Liver (tissue), 9 donors: ENCODE measurements around the gene HTT-AS. TPM values are rescaled to one million over a fixed set of nuclear protein-coding genes. Genes with fewer than 3 reads are reported as not detected.

Source experiments
- DNase-seq: peaks from one replicate; pipeline ENCODE4 v3.0.0-alpha.2; 2017; ENCODE audit warnings: low spot score
- H3K27ac ChIP-seq, 2 donors: one replicate each; pipeline ENCODE4 v1.7.0; 2013; ENCODE audit warnings: inconsistent platforms in 2 of 2, low read length in 2 of 2, control low read depth in 1 of 2, low read depth in 1 of 2, mild to moderate bottlenecking in 1 of 2
- H3K27me3 ChIP-seq, 4 donors: one replicate each; pipeline versions ENCODE4 v1.6.1 to v1.7.0; 2013; ENCODE audit warnings: low read length in 3 of 4, inconsistent platforms in 1 of 4, mild to moderate bottlenecking in 1 of 4, moderate library complexity in 1 of 4; ENCODE audit not compliant: control insufficient read depth in 4 of 4, insufficient read depth in 4 of 4
- H3K36me3 ChIP-seq, 4 donors: one replicate each; pipeline versions ENCODE4 v1.6.1 to v1.7.0; 2013; ENCODE audit warnings: low read length in 3 of 4, mild to moderate bottlenecking in 3 of 4, low read depth in 1 of 4, moderate library complexity in 1 of 4; ENCODE audit not compliant: control insufficient read depth in 4 of 4, insufficient read depth in 3 of 4
- H3K4me1 ChIP-seq, 4 donors: one replicate each; pipeline versions ENCODE4 v1.6.1 to v1.7.0; 2013; ENCODE audit warnings: low read length in 3 of 4, mild to moderate bottlenecking in 3 of 4, moderate library complexity in 1 of 4; ENCODE audit not compliant: control insufficient read depth in 4 of 4, insufficient read depth in 4 of 4
- H3K4me3 ChIP-seq, 3 donors: one replicate each; pipeline versions ENCODE4 v1.6.1 to v1.7.0; 2013; ENCODE audit warnings: low read length in 3 of 3, control low read depth in 1 of 3, low read depth in 1 of 3, mild to moderate bottlenecking in 1 of 3
- H3K9ac ChIP-seq, 2 donors: one replicate each; pipeline ENCODE4 v1.7.0; 2013; ENCODE audit warnings: low read length in 2 of 2, mild to moderate bottlenecking in 2 of 2, moderate library complexity in 2 of 2, control low read depth in 1 of 2, low read depth in 1 of 2
- H3K9me3 ChIP-seq, 4 donors: one replicate each; pipeline versions ENCODE4 v1.6.1 to v1.7.0; 2013; ENCODE audit warnings: low read length in 3 of 4; ENCODE audit not compliant: control insufficient read depth in 4 of 4
- ATF3 ChIP-seq: IDR thresholded peaks from 2 replicates; pipeline ENCODE4 v1.6.1; 2016; ENCODE audit warnings: antibody characterized with exemption
- CTCF ChIP-seq: fragments of 150-350 bp; IDR thresholded peaks from 2 replicates; pipeline ENCODE4 v1.5.1; 2017; ENCODE audit warnings: improper control_type of control experiment, low read depth, low read length; ENCODE audit not compliant: missing input control
- EGR1 ChIP-seq, 2 donors: IDR thresholded peaks; 2 replicates each; pipeline ENCODE4 v1.6.1; 2016 to 2018; ENCODE audit warnings: antibody characterized with exemption in 2 of 2, low read depth in 2 of 2
- FOXA1 ChIP-seq: IDR thresholded peaks from 2 replicates; pipeline ENCODE4 v1.6.1; 2016; ENCODE audit warnings: antibody characterized with exemption
- FOXA2 ChIP-seq: IDR thresholded peaks from 2 replicates; pipeline ENCODE4 v1.6.1; 2016; ENCODE audit warnings: antibody characterized with exemption
- GABPA ChIP-seq, 2 donors: IDR thresholded peaks in 1 of 2; conservative IDR thresholded peaks in 1 of 2; 2 replicates each; pipeline ENCODE4 v1.6.1; 2016; ENCODE audit warnings: antibody characterized with exemption in 2 of 2, mild to moderate bottlenecking in 1 of 2, moderate library complexity in 1 of 2
- HNF4A ChIP-seq, 2 donors: conservative IDR thresholded peaks; 2 replicates each; pipeline ENCODE4 v1.6.1; 2016; ENCODE audit warnings: antibody characterized with exemption in 2 of 2, mild to moderate bottlenecking in 2 of 2
- HNF4G ChIP-seq: IDR thresholded peaks from 2 replicates; pipeline ENCODE4 v1.6.1; 2016; ENCODE audit warnings: antibody characterized with exemption
- JUND ChIP-seq, 2 donors: IDR thresholded peaks; 2 replicates each; pipeline ENCODE4 v1.6.1; 2016; ENCODE audit warnings: antibody characterized with exemption in 2 of 2
- NR2F2 ChIP-seq: IDR thresholded peaks from 2 replicates; pipeline ENCODE4 v1.6.1; 2016; ENCODE audit warnings: antibody characterized with exemption
- RAD21 ChIP-seq, 2 donors: IDR thresholded peaks; 2 replicates each; pipeline ENCODE4 v1.6.1; 2016; ENCODE audit warnings: antibody characterized with exemption in 2 of 2, mild to moderate bottlenecking in 2 of 2
- RXRA ChIP-seq, 2 donors: IDR thresholded peaks; 2 replicates each; pipeline ENCODE4 v1.6.1; 2017 to 2018; ENCODE audit warnings: antibody characterized with exemption in 2 of 2, mild to moderate bottlenecking in 1 of 2
- SP1 ChIP-seq: IDR thresholded peaks from 2 replicates; pipeline ENCODE4 v1.6.1; 2018; ENCODE audit warnings: antibody characterized with exemption, mild to moderate bottlenecking
- TAF1 ChIP-seq: conservative IDR thresholded peaks from 2 replicates; pipeline ENCODE4 v1.6.1; 2016; ENCODE audit warnings: antibody characterized with exemption, mild to moderate bottlenecking
- YY1 ChIP-seq: IDR thresholded peaks from 2 replicates; pipeline ENCODE4 v1.6.1; 2016; ENCODE audit warnings: antibody characterized with exemption, mild to moderate bottlenecking
- WGBS: extraction: QIAGEN DNeasy Blood & Tissue Kit; methylation state at CpG from one replicate; pipeline ENCODE4 v1.1.7; 2013; 5-methylcytosine and 5-hydroxymethylcytosine counted together
- polyA plus RNA-seq, 2 donors: library from polyadenylated mRNA; stranded (reverse) in 1 of 2; unstranded in 1 of 2; fragments of 200-250 nt in 1 of 2; fragments of >200 nt in 1 of 2; fragmentation: Nextera tagmentation in 1 of 2; extraction: Ambion mirVana in 1 of 2; gene quantifications; one replicate each; pipeline versions ENCODE4 v1.2.1 to v1.2.3, GENCODE V29; 2013 to 2015
- total RNA-seq, 2 donors: library from RNA; depleted of rRNA; stranded (reverse); fragments of >200 nt; gene quantifications; one replicate each; pipeline ENCODE4 v1.2.3, GENCODE V29; 2014
- TF ChIP-seq, protein P1 (sequence below): IDR thresholded peaks from 2 replicates; pipeline ENCODE4 v1.6.1; 2016; ENCODE audit warnings: antibody characterized with exemption, mild to moderate bottlenecking
- TF ChIP-seq, protein P2 (sequence below): IDR thresholded peaks from 2 replicates; pipeline ENCODE4 v1.6.1; 2016; ENCODE audit warnings: antibody characterized with exemption
- TF ChIP-seq, protein P3 (sequence below): IDR thresholded peaks from 2 replicates; pipeline ENCODE4 v1.6.1; 2016; ENCODE audit warnings: antibody characterized with exemption
- donor health status: healthy.
- donor health status: healthy.
- donor health status: healthy.
- donor health status: healthy.
- donor health status: healthy.

The HTT-AS gene
- total and polyA plus RNA-seq, 4 donors, result not detected

DNA sequence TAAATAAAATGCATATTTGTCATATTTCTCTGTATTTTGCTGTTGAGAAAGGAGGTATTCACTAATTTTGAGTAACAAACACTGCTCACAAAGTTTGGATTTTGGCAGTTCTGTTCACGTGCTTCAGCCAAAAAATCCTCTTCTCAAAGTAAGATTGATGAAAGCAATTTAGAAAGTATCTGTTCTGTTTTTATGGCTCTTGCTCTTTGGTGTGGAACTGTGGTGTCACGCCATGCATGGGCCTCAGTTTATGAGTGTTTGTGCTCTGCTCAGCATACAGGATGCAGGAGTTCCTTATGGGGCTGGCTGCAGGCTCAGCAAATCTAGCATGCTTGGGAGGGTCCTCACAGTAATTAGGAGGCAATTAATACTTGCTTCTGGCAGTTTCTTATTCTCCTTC is 3.5 kb upstream of the HTT-AS start:
- H3K4me3 ChIP-seq, result no peak overlapping the region
- no peaks in the 10 kb centered on the region for H3K9me3 ChIP-seq
- DNase-seq, result no peak
- TF ChIP-seq, protein P1, sequence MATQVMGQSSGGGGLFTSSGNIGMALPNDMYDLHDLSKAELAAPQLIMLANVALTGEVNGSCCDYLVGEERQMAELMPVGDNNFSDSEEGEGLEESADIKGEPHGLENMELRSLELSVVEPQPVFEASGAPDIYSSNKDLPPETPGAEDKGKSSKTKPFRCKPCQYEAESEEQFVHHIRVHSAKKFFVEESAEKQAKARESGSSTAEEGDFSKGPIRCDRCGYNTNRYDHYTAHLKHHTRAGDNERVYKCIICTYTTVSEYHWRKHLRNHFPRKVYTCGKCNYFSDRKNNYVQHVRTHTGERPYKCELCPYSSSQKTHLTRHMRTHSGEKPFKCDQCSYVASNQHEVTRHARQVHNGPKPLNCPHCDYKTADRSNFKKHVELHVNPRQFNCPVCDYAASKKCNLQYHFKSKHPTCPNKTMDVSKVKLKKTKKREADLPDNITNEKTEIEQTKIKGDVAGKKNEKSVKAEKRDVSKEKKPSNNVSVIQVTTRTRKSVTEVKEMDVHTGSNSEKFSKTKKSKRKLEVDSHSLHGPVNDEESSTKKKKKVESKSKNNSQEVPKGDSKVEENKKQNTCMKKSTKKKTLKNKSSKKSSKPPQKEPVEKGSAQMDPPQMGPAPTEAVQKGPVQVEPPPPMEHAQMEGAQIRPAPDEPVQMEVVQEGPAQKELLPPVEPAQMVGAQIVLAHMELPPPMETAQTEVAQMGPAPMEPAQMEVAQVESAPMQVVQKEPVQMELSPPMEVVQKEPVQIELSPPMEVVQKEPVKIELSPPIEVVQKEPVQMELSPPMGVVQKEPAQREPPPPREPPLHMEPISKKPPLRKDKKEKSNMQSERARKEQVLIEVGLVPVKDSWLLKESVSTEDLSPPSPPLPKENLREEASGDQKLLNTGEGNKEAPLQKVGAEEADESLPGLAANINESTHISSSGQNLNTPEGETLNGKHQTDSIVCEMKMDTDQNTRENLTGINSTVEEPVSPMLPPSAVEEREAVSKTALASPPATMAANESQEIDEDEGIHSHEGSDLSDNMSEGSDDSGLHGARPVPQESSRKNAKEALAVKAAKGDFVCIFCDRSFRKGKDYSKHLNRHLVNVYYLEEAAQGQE, result no peak
- TF ChIP-seq FOXA1 (no peak), RAD21 (IDR thresholded peaks at IDR 0.05) (no peak), EGR1 (IDR thresholded peaks at IDR 0.05; ENCODE audit: low read depth in 2 of 2) (no peak), FOXA2 (no peak), RXRA (IDR thresholded peaks at IDR 0.05) (no peak), JUND (IDR thresholded peaks at IDR 0.05) (no peak), NR2F2 (no peak), ATF3 (no peak), TAF1 (no peak), HNF4A (conservative IDR thresholded peaks at IDR 0.05) (no peak), SP1 (no peak), YY1 (no peak), GABPA (IDR thresholded peaks at IDR 0.05 in 1 of 2, conservative IDR thresholded peaks at IDR 0.05 in 1 of 2) (no peak)
- TF ChIP-seq, protein P2, sequence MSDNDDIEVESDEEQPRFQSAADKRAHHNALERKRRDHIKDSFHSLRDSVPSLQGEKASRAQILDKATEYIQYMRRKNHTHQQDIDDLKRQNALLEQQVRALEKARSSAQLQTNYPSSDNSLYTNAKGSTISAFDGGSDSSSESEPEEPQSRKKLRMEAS, result no peak
- TF ChIP-seq, protein P3, sequence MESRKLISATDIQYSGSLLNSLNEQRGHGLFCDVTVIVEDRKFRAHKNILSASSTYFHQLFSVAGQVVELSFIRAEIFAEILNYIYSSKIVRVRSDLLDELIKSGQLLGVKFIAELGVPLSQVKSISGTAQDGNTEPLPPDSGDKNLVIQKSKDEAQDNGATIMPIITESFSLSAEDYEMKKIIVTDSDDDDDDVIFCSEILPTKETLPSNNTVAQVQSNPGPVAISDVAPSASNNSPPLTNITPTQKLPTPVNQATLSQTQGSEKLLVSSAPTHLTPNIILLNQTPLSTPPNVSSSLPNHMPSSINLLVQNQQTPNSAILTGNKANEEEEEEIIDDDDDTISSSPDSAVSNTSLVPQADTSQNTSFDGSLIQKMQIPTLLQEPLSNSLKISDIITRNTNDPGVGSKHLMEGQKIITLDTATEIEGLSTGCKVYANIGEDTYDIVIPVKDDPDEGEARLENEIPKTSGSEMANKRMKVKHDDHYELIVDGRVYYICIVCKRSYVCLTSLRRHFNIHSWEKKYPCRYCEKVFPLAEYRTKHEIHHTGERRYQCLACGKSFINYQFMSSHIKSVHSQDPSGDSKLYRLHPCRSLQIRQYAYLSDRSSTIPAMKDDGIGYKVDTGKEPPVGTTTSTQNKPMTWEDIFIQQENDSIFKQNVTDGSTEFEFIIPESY, result no peak
- WGBS, result 77% methylated on average over 2 of the region's 2 CpGs
- no peaks in the 10 kb centered on the region for H3K27me3 ChIP-seq
- H3K9ac ChIP-seq, result no peak overlapping the region
- no peaks in the 10 kb centered on the region for H3K36me3 ChIP-seq
- H3K4me1 ChIP-seq, result peaks cover 5 to 26% (median 18%) of the 10 kb centered on the region in 4 donors
- no peak overlapping the region for H3K27ac ChIP-seq

DNA sequence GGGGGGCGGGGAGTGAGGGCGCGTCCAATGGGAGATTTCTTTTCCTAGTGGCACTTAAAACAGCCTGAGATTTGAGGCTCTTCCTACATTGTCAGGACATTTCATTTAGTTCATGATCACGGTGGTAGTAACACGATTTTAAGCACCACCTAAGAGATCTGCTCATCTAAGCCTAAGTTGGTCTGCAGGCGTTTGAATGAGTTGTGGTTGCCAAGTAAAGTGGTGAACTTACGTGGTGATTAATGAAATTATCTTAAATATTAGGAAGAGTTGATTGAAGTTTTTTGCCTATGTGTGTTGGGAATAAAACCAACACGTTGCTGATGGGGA is 1.3 kb upstream of the HTT-AS start:
- Histone ChIP-seq H3K27me3 (no peaks in the 10 kb centered on the region), H3K9me3 (no peaks in the 10 kb centered on the region), H3K27ac (peak overlapping the region; percentile 94 to 97), H3K36me3 (no peaks in the 10 kb centered on the region), H3K4me1 (peaks cover 7 to 41% (median 30%) of the 10 kb centered on the region in 4 donors), H3K9ac (peak overlapping the region; percentile 80 to 89), H3K4me3 (peak overlapping the region in 2 of 3 donors; percentile 31 to 52)
- WGBS, result under 1% methylated on average over 8 of the region's 8 CpGs
- TF ChIP-seq, protein P3, result no peak
- no peak for TF ChIP-seq CTCF
- no peak for TF ChIP-seq HNF4G
- TF ChIP-seq ATF3, result no peak
- TF ChIP-seq RAD21 (IDR thresholded peaks at IDR 0.05), result no peak
- no peak for TF ChIP-seq EGR1 (IDR thresholded peaks at IDR 0.05; ENCODE audit: low read depth in 2 of 2)
- no peak for TF ChIP-seq YY1
- TF ChIP-seq JUND (IDR thresholded peaks at IDR 0.05), result no peak
- no peak for TF ChIP-seq FOXA2
- TF ChIP-seq FOXA1, result no peak
- no peak for TF ChIP-seq HNF4A (conservative IDR thresholded peaks at IDR 0.05)
- TF ChIP-seq, protein P2, result no peak
- no peak for DNase-seq
